GM18526 (cell line): ENCODE results near the gene FAM20B.
A peak's percentile ranks its signal among the peaks of the same experiment; 100 is the strongest.

Source experiments
- POLR2A ChIP-seq: IDR thresholded peaks from 3 replicates; pipeline ENCODE4 v1.6.1; 2011; ENCODE audit not compliant: insufficient read length; ENCODE audit errors: extremely low read depth

The FAM20B gene

DNA sequence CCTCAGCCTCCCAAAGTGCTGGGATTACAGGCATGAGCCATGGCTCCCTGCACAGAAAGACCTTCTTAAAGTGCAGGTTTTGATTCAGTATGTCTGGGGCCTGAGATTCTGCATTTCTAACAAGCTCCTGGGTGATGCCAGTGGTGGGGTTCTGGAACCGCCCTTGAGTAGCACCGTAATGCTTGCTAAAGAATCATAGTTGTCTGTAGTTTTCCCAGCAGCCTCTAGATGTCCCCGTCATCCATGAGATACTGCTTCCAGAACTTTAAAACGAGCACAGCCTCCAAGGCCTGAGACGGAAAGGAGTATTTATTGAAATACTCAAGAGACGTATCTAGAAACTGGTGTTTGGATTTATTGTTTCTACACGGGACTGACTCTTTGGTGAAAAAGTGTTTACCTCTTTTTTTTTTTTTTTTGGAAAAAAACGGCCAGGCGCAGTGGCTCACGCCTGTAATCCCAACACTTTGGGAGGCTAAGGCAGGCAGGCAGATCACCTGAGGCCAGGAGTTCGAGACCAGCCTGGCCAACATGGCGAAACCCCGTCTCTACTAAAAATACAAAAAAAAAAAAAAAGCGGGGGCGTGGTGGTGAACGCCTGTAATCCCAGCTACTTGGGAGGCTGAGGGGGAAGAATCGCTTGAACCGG lies 53.5 kb downstream of the FAM20B start:
- TF ChIP-seq POLR2A: no peak

- TF ChIP-seq POLR2A: no peak
Observed at GRCh38 chr1:179080866-179081686, 55.4 kb downstream of the FAM20B start.

DNA sequence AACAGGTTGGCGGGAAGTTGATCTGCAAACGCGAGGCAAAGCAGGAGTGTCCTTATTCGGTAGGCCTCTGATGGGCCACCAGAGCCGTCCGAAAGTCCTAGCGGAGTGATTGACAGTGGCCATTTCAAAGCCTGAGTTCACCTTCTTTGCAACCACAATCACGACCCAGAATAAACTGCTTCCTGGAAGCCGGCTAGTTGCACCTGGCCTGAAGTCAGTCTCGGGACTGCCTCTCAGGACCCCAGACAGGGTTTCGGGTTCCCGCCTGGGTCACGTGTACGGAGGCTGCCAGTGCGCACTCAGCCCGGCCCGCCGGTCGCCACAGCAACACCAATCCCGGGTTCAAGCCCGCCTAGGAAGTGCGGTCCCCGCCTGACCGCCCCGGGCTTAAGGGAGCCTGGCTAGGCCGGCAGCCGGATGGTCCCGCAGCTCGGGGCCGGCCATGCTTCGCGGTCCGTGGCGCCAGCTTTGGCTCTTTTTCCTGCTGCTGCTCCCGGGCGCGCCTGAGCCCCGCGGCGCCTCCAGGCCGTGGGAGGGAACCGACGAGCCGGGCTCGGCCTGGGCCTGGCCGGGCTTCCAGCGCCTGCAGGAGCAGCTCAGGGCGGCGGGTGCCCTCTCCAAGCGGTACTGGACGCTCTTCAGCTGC lies 56.1 kb downstream of the FAM20B start, which contains the start of gene TOR3A:
Gene TOR3A, plus strand, starts transcription at position 384 of the 646 bp plus-strand sequence. Its CDS starts 59 bp downstream, at position 443.
- TF ChIP-seq POLR2A: peak; percentile 96

- no peak for TF ChIP-seq POLR2A
Observed at GRCh38 chr1:179082333-179082998, 56.8 kb downstream of the FAM20B start.

DNA sequence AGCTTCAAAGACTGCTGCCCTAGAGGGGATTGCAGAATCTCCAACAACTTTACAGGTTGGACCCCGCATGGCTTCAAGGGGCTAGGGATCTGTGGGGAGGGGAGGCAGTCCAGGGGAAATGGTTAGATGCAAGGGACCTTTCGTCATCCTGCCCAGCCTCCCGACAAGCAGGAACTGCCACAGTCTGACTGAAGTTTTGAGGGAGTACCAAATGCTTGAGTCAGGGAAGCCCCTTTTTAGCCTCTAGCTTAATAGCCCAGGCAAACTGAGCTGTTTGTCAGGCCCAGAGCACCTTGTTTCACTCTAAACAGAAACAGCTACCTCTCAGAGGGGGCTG lies 57.3 kb downstream of the FAM20B start:
- no peak for TF ChIP-seq POLR2A

GRCh38 chr1:179083533-179083932 lies 57.8 kb downstream of the FAM20B start:
- TF ChIP-seq POLR2A: no peak

DNA sequence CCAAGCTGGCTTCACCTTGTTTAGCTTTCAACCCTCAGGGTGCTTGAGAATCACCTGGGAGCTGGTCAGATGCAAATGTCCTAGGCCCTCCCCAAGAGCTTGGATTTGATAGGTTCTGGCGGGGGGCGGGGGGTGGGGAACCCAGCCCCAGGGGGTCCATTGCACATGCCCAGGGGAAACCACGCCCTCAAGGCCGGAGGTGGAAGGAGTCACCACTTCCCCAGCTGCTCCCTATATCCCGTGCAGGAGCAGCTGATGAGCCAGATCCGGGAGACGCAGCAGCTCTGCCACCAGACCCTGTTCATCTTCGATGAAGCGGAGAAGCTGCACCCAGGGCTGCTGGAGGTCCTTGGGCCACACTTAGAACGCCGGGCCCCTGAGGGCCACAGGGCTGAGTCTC lies 62.0 kb downstream of the FAM20B start:
- TF ChIP-seq POLR2A: no peak

DNA sequence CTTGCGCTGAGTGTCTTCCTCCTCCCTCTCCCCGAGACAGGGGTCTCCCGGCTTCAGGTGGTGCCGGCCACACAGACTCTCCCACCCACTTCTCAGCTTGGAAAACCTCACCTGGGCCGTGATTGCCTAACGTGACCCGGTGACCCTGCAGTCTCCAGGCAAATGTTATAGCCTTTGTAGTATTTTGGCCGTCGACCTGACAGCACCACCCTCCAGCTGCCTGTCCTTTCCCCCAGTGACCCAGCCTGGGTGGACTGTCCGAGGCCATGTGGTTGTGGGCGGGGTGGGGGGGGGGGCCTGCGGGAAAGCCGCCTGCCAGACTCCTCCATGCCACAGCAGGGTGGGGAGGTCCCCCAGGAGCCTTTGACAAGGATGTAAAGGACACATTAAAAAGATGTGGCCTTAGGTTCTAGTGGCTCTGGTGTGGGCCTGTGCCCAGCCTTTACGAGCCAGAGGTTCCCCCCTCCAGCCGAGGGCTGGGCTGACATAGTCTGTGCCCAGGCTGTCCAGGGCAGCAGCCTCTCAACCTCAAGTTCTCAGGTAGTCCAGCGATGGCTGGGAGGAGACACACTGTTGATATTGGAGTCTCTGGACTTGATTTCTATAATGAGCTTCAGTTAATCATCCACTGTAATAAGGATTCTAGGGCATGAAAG lies 64.3 kb downstream of the FAM20B start:
- TF ChIP-seq POLR2A: no peak

DNA sequence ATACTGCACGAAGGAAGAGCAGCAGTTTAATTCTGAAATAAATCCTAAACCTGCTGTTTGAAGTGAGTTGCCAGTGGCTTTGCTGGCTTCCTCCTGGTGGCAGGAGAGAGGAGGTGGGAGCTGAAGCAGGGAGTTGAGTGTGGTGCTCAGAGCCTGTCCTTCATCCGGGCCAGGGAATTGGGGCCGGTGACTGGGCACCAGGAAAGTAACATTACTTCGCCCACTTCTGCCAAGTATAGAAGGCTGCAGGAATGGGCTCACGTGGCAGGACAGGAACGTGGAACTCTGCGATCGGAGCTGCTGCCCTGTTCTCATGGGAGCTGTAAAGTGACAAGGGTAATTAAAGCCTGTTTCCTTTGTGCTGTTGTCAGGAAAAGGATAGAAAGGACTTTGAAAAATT lies 64.8 kb downstream of the FAM20B start:
- TF ChIP-seq POLR2A: no peak

- no peak for TF ChIP-seq POLR2A
Observed at GRCh38 chr1:179090923-179091322, 65.2 kb downstream of the FAM20B start.

DNA sequence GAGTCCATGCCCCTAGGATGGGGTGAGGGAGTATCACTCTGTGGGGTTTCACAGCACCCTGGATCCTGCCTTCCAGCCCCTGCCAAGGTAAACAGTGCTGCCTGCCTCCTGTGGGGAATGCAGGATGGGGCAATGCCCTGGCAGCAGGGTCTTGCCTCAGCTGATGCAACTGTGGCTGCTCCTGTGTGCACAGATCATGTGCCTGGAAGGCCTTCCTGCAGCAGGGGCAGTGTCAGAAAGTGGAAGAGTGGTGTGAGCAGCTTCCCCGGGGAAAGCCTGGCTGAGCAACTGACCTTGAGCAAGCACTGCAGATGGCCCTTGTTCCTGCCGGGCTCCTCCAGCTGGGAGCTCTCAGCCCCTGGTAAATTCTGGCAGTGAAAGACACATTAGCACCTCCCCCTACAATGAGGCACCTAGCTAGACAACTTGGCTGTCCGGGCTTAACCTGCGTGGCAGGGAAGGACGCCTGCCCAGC lies 66.0 kb downstream of the FAM20B start:
- TF ChIP-seq POLR2A: no peak

- no peak for TF ChIP-seq POLR2A
Observed at GRCh38 chr1:179092896-179093461, 67.3 kb downstream of the FAM20B start.

- TF ChIP-seq POLR2A: no peak
Observed at GRCh38 chr1:179094818-179095217, 69.1 kb downstream of the FAM20B start.

DNA sequence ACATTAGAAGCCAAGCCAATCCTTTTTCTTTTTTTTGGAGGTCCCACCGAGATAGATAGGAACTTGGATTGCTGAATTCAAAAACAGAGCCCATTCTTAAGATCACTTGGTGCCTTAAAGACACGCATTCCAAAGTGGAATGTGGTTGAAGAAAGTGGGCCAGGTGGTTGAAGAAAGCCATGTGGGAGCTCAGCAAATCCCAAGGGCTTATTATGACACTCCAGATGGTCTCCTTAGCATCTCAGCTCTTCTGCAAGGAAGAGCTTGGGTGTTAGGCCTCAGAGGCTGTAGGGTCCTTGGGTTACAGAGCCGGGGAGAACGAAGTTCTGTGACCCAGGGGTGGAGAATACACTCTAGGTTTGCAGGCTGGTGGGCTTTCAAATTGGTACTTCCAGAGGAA lies 69.7 kb downstream of the FAM20B start:
- no peak for TF ChIP-seq POLR2A

DNA sequence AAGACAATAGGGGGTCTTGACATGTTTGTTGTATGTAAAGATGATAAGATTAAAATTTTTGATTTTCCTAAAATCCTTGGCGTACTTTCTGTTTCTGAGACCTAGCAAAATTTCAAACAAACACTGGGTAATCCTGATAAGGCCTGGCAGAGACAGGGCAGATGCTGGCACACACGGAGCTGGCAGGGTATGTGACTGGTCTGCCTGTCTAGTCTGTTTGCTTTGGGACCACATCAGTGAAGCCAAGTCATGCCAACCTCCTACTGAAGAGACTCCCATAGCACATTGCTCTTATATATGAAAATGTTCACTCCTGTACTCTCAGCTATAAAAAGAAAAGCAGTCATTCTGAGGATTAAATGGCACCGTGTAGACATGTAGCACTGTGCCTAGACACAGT lies 70.2 kb downstream of the FAM20B start:
- no peak for TF ChIP-seq POLR2A
